AG04449 (cell line): ENCODE results near the gene CST11.

ENCODE experiments used
- CTCF ChIA-PET: fragments of 350-600 bp; formaldehyde crosslinking; extraction: SDS; loops from one replicate; lab custom pipeline; 2021; ENCODE audit warnings: antibody characterized with exemption; lab: Yijun Ruan, JAX
- POLR2A ChIA-PET: fragments of 400-600, 350-600 bp; formaldehyde crosslinking; extraction: SDS; loops from one replicate; lab custom pipeline; 2020; ENCODE audit warnings: antibody characterized with exemption, inconsistent platforms; lab: Yijun Ruan, JAX
- DNase-seq: peaks from one replicate; pipeline ENCODE4 v3.0.0-alpha.2; 2010; ENCODE audit warnings: low read depth, low spot score
- H3K4me3 ChIP-seq: 2 replicates; pipeline ENCODE4 v1.5.1; 2011; ENCODE audit warnings: low read depth, mild to moderate bottlenecking, control low read depth, low read length
- TF ChIP-seq, protein P1 (sequence below): IDR thresholded peaks from one replicate; pipeline ENCODE4 v1.5.1; 2011; ENCODE audit warnings: mild to moderate bottlenecking, moderate library complexity, low read length, control low read depth, inconsistent platforms; ENCODE audit not compliant: insufficient read depth; ENCODE audit errors: missing control alignments

The CST11 gene

DNA sequence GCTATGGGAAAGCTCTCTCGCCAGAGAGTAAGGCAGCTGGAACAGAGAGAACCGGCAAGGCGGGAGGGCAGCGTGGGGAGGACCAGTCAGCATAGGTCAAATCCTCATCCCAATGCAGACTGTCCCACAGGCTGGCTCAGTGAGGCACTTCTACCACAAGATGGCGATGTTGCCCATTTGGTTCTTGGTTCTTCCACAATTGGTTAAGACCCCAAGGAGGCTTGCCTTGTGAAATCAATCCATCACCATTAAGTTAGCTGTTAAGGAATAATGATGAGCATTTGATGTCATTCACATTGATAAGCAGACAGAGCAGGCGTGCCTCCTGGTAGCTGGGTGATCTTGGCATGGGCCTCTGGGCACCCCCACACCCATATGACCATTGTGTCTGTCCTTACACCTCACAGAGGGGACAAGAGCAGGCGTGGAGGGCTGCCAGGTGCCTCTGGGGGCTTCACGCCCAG lies 10.8 kb downstream of the CST11 start:
- ChIA-PET CTCF (interaction anchor here (0.6 to 10.3 kb wide), 18 partner anchors 8 to 227 kb away, joined by 3 to 195 read pairs (median 6); partner anchors contain the start of genes CST11, CST9 and NAPB), POLR2A (no interaction called here)
- TF ChIP-seq, protein P1, sequence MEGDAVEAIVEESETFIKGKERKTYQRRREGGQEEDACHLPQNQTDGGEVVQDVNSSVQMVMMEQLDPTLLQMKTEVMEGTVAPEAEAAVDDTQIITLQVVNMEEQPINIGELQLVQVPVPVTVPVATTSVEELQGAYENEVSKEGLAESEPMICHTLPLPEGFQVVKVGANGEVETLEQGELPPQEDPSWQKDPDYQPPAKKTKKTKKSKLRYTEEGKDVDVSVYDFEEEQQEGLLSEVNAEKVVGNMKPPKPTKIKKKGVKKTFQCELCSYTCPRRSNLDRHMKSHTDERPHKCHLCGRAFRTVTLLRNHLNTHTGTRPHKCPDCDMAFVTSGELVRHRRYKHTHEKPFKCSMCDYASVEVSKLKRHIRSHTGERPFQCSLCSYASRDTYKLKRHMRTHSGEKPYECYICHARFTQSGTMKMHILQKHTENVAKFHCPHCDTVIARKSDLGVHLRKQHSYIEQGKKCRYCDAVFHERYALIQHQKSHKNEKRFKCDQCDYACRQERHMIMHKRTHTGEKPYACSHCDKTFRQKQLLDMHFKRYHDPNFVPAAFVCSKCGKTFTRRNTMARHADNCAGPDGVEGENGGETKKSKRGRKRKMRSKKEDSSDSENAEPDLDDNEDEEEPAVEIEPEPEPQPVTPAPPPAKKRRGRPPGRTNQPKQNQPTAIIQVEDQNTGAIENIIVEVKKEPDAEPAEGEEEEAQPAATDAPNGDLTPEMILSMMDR, result peak; percentile 88
- no peak overlapping the region for H3K4me3 ChIP-seq
- DNase-seq, result no peak

DNA sequence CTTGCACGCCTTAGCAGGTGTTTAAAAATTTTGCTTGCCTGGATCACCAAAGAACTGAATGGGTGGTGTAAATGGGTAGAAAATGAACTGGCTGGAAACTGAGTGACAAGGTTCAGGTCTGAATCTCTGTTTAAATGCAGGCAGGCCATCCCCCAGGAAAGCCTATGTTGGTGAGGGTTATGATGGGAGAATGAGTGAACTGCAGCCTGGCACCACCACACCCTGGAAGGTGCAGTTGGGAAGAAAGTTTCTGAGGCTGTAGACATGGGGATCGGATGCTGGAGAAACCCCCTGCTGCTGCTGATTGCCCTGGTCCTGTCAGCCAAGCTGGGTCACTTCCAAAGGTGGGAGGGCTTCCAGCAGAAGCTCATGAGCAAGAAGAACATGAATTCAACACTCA lies 12.7 kb downstream of the CST11 start:
- ChIA-PET POLR2A (no interaction called here), CTCF (interaction anchor here (4.7 to 10.3 kb wide), 2 partner anchors 19 to 167 kb away, joined by 43 to 195 read pairs; partner anchors contain the start of genes CST9 and NAPB)
- TF ChIP-seq, protein P1, result no peak
- no peak for DNase-seq
- H3K4me3 ChIP-seq, result no peak overlapping the region

DNA sequence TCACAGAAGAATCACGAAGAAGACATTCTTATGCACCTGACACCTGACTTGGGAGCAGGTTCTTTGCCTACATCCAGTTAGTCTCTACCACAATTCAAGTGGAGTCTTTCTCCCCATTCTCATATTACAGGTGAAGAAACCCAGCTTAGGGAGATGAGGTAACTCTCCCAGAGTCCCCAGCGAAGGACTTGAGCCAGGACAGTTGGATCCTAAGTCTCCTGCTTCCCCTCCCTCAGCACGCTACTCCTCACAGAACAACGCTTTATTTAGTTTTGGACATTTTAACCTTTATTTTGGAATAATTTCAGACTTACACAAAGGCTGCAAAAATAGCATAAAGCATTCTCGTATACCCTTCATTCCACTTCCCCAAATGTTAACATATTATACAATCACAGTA lies 14.0 kb downstream of the CST11 start:
- no peak for DNase-seq
- TF ChIP-seq, protein P1, result no peak
- ChIA-PET CTCF (interaction anchor here (10.3 kb wide), 1 partner anchor 168 kb away, joined by 195 read pairs; the partner anchor contains the start of gene CST9), POLR2A (no interaction called here)
- H3K4me3 ChIP-seq, result no peak overlapping the region

DNA sequence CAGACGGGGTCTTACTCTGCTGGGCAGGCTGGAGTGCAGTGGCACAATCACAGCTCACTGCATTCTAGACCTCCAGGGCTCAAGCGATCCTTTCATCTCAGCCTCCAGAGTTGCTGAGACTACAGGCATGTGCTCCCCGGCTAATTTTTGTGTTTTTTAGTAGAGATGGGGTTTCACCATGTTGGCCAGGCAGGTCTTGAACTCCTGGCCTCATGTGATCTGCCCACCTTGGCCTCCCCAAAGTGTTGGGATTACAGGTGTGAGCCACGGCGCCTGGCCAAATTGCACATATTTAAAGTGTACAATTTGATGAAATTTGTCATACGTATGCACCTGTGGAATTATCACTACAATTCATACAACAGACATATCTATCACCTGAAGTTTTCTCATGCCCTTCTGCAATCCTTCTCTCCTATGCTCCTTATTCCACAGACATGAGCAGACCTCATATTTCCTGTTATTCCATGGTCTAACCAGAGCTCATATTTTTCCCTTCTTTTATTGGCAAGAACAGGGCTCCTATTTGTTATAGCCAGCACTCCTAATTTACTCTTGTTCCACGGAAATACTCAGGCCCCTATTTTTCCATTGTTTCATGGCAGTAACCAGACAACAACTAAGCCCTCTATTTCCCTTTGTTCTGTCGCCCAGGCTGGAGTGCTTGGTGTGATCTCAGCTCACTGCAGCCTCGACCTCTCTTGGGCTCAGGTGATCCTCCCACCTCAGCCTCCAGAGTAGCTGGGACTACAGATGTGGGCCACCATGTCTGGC lies 15.4 kb downstream of the CST11 start:
- H3K4me3 ChIP-seq, result no peak overlapping the region
- ChIA-PET POLR2A (no interaction called here), CTCF (interaction anchor here (1.2 to 2.0 kb wide), 2 partner anchors 12 to 170 kb away, joined by 3 to 5 read pairs; no protein-coding TSS in a partner anchor)
- DNase-seq, result no peak
- TF ChIP-seq, protein P1, result no peak

DNA sequence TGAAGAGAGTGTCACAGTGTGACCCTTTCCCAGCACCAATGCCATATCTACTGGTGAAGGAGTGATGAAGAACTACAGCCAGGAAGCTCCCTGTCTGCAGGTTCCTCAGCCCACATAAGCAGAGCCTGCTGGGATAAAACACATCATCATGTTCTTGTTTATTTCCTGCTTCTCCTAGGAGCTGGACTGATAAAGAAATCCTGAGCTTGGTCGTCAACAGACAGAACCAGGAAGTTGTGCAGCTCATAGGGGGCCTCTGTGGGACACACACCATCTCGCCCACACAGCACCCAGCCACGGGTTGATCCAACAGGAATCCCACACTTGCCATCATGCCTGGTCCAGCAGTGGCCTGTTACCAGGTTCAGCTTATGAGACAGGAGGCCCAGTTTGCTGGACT lies 16.0 kb downstream of the CST11 start:
- DNase-seq, result no peak
- TF ChIP-seq, protein P1, result no peak
- CTCF ChIA-PET, result interaction anchor here (2.0 kb wide), 1 partner anchor 170 kb away, joined by 5 read pairs; no protein-coding TSS in a partner anchor
- POLR2A ChIA-PET, result no interaction called here
- H3K4me3 ChIP-seq, result no peak overlapping the region
